BLaER1 treated with 17β-estradiol and CSF1 and Interleukin-3, amounts not matched to agents 10 nM and 100 nM (cell line): ENCODE results near the gene MTUS2.
A peak's percentile ranks its signal among the peaks of the same experiment; 100 is the strongest.

Source experiments
- H3K27ac ChIP-seq, 11 experiments: shearing (Covaris generic); formaldehyde crosslinking; 2 replicates each; pipeline ENCODE4 v1.8.1; 2022
- H3K27me3 ChIP-seq, 11 experiments: shearing (Covaris generic); formaldehyde crosslinking; 2 replicates each; pipeline ENCODE4 v1.8.1; 2022
- H3K36me3 ChIP-seq, 11 experiments: shearing (Covaris generic); formaldehyde crosslinking; 2 replicates each; pipeline ENCODE4 v1.8.1; 2022
- H3K4me1 ChIP-seq, 10 experiments: shearing (Covaris generic); formaldehyde crosslinking; 2 replicates each; pipeline ENCODE4 v1.8.1; 2022
- H3K4me2 ChIP-seq, 11 experiments: shearing (Covaris generic); formaldehyde crosslinking; 2 replicates each; pipeline ENCODE4 v1.8.1; 2022
- H3K4me3 ChIP-seq, 10 experiments: shearing (Covaris generic); formaldehyde crosslinking; 2 replicates each; pipeline ENCODE4 v1.8.1; 2022
- H3K9ac ChIP-seq, 11 experiments: shearing (Covaris generic); formaldehyde crosslinking; 2 replicates each; pipeline ENCODE4 v1.8.1; 2022
- H3K9me3 ChIP-seq, 11 experiments: shearing (Covaris generic); formaldehyde crosslinking; replicated peaks in 1 of 11; 2 replicates each; pipeline ENCODE4 v1.8.1; 2022
- H4K20me1 ChIP-seq, 11 experiments: shearing (Covaris generic); formaldehyde crosslinking; 2 replicates each; pipeline ENCODE4 v1.8.1; 2022
- Cebpa-rat ChIP-seq, 11 experiments: shearing (Covaris generic); IDR thresholded peaks; 2 replicates each; pipeline ENCODE4 v1.8.1; 2022

Gene MTUS2

DNA sequence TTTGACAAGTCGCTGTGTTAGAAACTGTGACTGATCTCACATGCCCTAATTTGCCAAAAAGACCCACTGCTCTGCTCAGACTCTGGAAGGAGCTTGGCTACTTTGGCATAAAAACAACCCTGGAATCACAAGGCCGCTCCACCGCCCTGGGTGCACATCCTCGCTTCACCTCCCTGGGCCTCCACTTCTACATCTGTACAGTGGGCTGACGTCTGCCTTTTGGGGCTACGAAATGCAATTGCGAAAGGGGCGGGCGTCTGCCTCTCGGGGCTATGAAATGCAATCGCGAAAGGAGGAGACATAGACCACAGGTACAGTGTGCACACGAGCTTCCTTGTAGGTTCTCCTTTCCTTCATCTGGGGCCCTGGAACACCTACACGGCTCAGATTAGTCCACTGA lies 701.2 kb downstream of the MTUS2 start:
- TF ChIP-seq Cebpa-rat (IDR thresholded peaks at IDR 0.05) = 0 out of 22 replicates have a peak, but pooled peaks of 1 of the 11 experiments have one; percentile 27
- H3K4me1 ChIP-seq = peaks cover 14 to 36% (median 33%) of the 10 kb centered on the region in 10 experiments
- H3K9me3 ChIP-seq = no peaks in the 10 kb centered on the region
- H3K9ac ChIP-seq = no peak overlapping the region
- no peak overlapping the region for H3K4me2 ChIP-seq
- H3K27ac ChIP-seq = no peak overlapping the region
- H4K20me1 ChIP-seq = peaks cover 0 to 91% (median 32%) of the 10 kb centered on the region in 11 experiments; a peak in 15 of 22 replicates
- H3K4me3 ChIP-seq = no peak overlapping the region
- H3K27me3 ChIP-seq = no peaks in the 10 kb centered on the region
- peaks cover 89 to 100% (median 100%) of the 10 kb centered on the region in 11 experiments for H3K36me3 ChIP-seq

DNA sequence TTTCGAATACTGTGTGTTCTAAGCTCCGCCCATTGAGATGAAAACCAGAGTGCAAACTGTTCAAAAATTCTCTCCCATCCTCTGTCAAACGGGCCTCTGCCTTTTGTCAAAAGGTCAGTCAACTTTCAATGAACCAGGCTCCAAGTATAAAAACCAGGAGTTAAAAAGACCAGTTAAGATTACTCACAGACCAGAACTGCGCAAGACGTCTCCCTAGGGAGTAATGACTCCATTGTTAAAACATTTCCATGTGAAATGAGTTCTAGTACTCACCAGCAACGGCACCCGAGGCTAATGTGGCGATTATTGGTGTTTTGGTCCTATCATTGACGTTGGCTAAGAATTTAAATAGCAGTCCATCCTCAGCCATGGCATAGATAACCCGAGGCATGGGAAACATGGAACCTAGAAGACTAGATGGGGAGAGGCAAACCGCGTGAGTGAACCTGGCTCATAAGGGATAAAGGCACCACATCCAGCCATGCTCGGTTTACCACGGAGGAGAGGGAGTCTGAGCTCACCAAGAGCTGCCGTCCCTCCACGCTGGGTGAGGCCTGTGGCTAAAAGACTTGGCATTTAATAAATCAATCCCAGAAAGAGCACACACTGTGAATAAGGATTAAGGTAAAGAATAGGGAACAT lies 702.0 kb downstream of the MTUS2 start:
- Histone ChIP-seq H3K9me3 (no peaks in the 10 kb centered on the region), H3K4me1 (peaks cover 14 to 36% (median 33%) of the 10 kb centered on the region in 10 experiments), H3K4me2 (no peak overlapping the region), H3K4me3 (no peak overlapping the region), H3K27me3 (no peaks in the 10 kb centered on the region), H3K36me3 (peaks cover 89 to 100% (median 100%) of the 10 kb centered on the region in 11 experiments), H3K9ac (no peak overlapping the region), H4K20me1 (peaks cover 0 to 91% (median 32%) of the 10 kb centered on the region in 11 experiments; a peak in 15 of 22 replicates), H3K27ac (no peak overlapping the region)
- TF ChIP-seq Cebpa-rat (IDR thresholded peaks at IDR 0.05) = no peak

DNA sequence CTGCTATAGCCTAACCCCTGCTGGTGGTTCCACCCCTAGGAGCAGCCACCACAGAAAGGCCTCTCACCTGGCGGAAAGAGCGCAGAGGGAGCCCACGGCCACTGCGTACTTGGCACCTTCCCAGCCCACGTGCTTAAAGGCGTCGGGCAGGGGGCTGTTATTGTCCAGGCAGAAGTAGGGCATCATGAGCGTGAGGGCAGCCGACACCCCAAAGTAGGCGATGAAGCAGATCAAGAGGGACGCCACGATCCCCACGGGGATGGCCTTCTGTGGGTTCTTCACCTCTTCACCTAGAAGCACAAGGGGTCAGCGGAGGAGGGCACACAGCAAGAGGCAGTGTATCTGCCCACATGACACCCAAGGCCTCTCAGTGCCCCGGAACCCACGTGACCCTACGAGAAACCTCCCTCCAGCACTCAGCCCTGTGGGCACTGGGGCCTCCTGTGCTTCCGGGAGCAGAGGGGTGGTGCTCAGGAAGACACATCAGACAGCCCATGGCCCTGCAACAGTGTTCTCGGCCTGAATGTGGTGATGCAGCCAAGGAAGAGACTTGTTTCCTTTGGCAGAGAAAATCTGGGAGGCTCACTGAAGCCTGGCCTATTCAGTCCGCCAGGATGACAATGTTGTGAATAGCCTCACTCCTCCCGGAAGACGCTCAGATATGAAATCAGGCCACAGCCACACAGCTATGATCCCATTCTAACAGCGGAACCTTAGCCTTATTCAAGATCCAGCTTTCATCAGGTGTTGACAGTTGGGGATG lies 703.2 kb downstream of the MTUS2 start:
- peak overlapping the region; percentile 39 to 80 (median 63) for H3K4me2 ChIP-seq
- no peak overlapping the region; a peak in 1 of 20 replicates for H3K4me3 ChIP-seq
- peaks cover 14 to 36% (median 33%) of the 10 kb centered on the region in 10 experiments for H3K4me1 ChIP-seq
- H3K27ac ChIP-seq = peak overlapping the region in 7 of 11 experiments; percentile 5 to 51 (median 39); a peak in 10 of 22 replicates
- no peaks in the 10 kb centered on the region for H3K27me3 ChIP-seq
- H3K9ac ChIP-seq = peak overlapping the region in 1 of 11 experiments; percentile 27; a peak in 1 of 22 replicates
- H3K9me3 ChIP-seq = no peaks in the 10 kb centered on the region
- H4K20me1 ChIP-seq = peaks cover 0 to 100% (median 28%) of the 10 kb centered on the region in 11 experiments; a peak in 16 of 22 replicates
- no peak for TF ChIP-seq Cebpa-rat (IDR thresholded peaks at IDR 0.05)
- H3K36me3 ChIP-seq = peaks cover 89 to 100% (median 100%) of the 10 kb centered on the region in 11 experiments

DNA sequence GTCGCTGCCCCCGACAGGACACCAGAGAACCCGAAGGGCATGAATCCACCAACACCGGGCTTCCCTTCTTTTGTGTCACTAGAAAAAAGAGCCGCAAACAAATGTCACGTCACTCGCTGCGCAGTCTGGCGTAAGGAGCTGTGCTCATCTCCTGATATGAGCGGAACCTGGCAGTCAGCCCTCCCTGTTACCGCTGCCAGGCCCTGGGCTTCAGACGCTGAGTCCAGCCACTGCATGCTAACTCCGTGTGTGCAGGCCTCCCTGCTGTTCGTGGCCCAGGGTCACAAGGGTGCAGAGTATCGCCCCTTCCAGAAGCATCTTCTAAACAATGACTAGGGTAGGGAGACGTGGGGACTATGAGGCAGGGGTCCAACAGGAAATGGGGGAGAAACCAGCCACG lies 704.0 kb downstream of the MTUS2 start:
- H3K36me3 ChIP-seq = peaks cover 89 to 100% (median 100%) of the 10 kb centered on the region in 11 experiments
- H4K20me1 ChIP-seq = peaks cover 0 to 98% (median 21%) of the 10 kb centered on the region in 11 experiments; a peak in 15 of 22 replicates
- H3K4me1 ChIP-seq = peaks cover 14 to 39% (median 34%) of the 10 kb centered on the region in 10 experiments

DNA sequence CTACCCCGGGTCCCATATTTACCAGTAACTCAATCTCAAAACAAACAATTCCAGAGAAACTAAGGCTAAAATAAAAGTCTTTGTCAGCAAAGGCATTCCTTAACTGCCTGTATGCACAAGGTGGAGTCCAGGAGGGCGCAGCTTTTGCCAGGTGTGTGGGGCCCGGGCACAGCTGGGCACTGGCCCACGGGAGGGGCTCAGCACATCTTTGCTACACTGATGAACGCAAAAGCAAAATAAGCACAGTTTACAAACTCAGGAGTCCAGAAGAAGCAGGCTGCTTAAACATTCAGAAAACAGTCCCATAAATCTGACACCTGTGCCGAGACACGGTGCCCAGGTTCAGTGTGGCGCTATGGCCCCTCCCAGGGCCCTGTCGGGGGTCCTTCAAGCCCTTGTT lies 704.5 kb downstream of the MTUS2 start:
- H3K4me2 ChIP-seq = peak overlapping the region in 10 of 11 experiments; percentile 3 to 80 (median 64); a peak in 19 of 22 replicates
- H3K36me3 ChIP-seq = peaks cover 89 to 100% (median 100%) of the 10 kb centered on the region in 11 experiments
- H3K27ac ChIP-seq = peak overlapping the region in 7 of 11 experiments; percentile 14 to 51 (median 33); a peak in 10 of 22 replicates
- peaks cover 0 to 98% (median 21%) of the 10 kb centered on the region in 11 experiments; a peak in 14 of 22 replicates for H4K20me1 ChIP-seq
- TF ChIP-seq Cebpa-rat (IDR thresholded peaks at IDR 0.05) = no peak
- no peaks in the 10 kb centered on the region for H3K27me3 ChIP-seq
- H3K9ac ChIP-seq = peak overlapping the region in 4 of 11 experiments; percentile 10 to 27 (median 18); a peak in 3 of 22 replicates
- H3K4me1 ChIP-seq = peaks cover 14 to 44% (median 34%) of the 10 kb centered on the region in 10 experiments
- peaks cover 0 to 7% (median 0%) of the 10 kb centered on the region in 11 experiments; a peak in 1 of 22 replicates for H3K9me3 ChIP-seq
- H3K4me3 ChIP-seq = no peak overlapping the region

More for the DNA sequence above, 704.0 kb downstream of the MTUS2 start:
- Histone ChIP-seq H3K9me3 (0 out of 22 replicates have a peak, but pooled peaks cover 0 to 2% (median 0%) of the 10 kb centered on the region in 11 experiments), H3K27me3 (no peaks in the 10 kb centered on the region), H3K4me3 (no peak overlapping the region), H3K4me2 (peak overlapping the region; percentile 39 to 80 (median 63); a peak in 21 of 22 replicates), H3K27ac (peak overlapping the region in 7 of 11 experiments; percentile 14 to 51 (median 33); a peak in 11 of 22 replicates), H3K9ac (peak overlapping the region in 4 of 11 experiments; percentile 10 to 27 (median 18); a peak in 5 of 22 replicates)
- TF ChIP-seq Cebpa-rat (IDR thresholded peaks at IDR 0.05) = no peak

DNA sequence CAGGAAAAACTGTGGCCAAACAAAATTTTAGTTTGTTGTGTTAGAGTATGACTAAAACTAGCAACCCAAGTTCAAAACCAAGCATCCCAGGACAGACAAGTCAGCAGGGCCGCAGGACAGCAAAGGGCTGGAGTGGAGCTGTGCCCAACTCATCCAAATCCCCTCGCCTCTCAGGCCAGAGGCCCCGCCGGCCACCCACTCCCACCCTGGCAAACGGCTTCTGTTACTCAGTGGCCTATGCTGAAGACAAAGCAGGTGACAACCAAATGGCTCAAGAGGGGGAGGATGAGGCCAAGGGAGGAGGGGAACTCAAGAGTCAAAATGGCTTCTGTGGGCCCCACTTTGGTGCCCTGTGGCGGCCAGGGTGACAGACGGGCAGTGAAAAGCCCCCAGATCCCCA lies 705.6 kb downstream of the MTUS2 start:
- Histone ChIP-seq H3K9me3 (peaks cover 0 to 7% (median 0%) of the 10 kb centered on the region in 11 experiments; a peak in 1 of 22 replicates), H3K27me3 (no peaks in the 10 kb centered on the region), H3K4me2 (peak overlapping the region in 9 of 11 experiments; percentile 6 to 80 (median 62); a peak in 10 of 22 replicates), H3K27ac (no peak overlapping the region), H3K9ac (no peak overlapping the region), H4K20me1 (peaks cover 0 to 98% (median 23%) of the 10 kb centered on the region in 11 experiments; a peak in 14 of 22 replicates), H3K4me3 (no peak overlapping the region), H3K36me3 (peaks cover 89 to 100% (median 100%) of the 10 kb centered on the region in 11 experiments), H3K4me1 (peaks cover 14 to 44% (median 34%) of the 10 kb centered on the region in 10 experiments)
- TF ChIP-seq Cebpa-rat (IDR thresholded peaks at IDR 0.05) = no peak

DNA sequence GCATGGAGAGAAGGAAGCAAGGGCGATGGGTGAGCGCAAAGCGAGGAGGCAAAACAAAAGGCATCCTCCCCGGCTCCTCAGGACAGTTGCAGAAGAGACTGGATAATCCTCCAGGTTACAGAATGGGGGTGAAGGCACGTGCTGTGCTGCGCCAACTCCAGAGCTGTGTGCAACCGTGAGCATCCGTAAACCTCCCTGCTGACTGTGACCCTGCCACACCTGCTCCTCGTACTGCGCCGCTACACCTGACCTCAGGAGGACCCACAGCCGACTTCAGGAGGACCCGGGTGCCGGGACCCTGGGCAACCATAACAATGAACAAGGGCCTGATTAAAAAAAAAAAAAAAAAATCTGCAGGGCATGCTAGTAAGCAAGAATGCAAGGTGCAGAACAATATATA lies 706.6 kb downstream of the MTUS2 start:
- peaks cover 89 to 100% (median 100%) of the 10 kb centered on the region in 11 experiments for H3K36me3 ChIP-seq
- no peak for TF ChIP-seq Cebpa-rat (IDR thresholded peaks at IDR 0.05)

DNA sequence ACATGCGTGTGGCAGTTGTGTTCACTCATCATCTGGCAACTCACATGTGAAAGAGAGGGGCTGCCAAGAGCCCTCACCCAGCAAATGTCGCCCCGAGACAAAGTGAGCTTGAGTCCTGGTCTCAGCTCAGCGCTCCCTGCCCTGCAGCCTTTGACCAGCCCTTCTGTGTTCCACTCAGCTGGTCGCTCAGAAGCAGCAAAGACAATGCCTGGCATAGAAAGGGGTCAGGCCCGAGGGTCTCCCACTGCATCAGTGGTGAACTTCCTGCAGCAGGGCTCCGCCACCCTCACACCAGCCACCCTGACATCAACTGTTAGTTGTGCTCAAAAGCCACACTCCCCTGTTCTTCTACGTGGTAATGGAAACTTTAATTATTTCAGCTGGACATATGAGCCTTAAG lies 707.4 kb downstream of the MTUS2 start:
- no peak overlapping the region for H3K4me3 ChIP-seq
- no peak overlapping the region for H3K27ac ChIP-seq
- H3K4me2 ChIP-seq = no peak overlapping the region
- H3K4me1 ChIP-seq = peaks cover 14 to 44% (median 34%) of the 10 kb centered on the region in 10 experiments
- H3K27me3 ChIP-seq = no peaks in the 10 kb centered on the region
- peaks cover 0 to 7% (median 0%) of the 10 kb centered on the region in 11 experiments; a peak in 1 of 22 replicates for H3K9me3 ChIP-seq
- H3K9ac ChIP-seq = no peak overlapping the region
- H3K36me3 ChIP-seq = peaks cover 89 to 100% (median 100%) of the 10 kb centered on the region in 11 experiments
- H4K20me1 ChIP-seq = peaks cover 0 to 97% (median 24%) of the 10 kb centered on the region in 11 experiments; a peak in 14 of 22 replicates
- TF ChIP-seq Cebpa-rat (IDR thresholded peaks at IDR 0.05) = no peak

More for the DNA sequence above, 706.6 kb downstream of the MTUS2 start:
- no peak overlapping the region for H3K4me2 ChIP-seq
- peaks cover 0 to 7% (median 0%) of the 10 kb centered on the region in 11 experiments; a peak in 1 of 22 replicates for H3K9me3 ChIP-seq
- H4K20me1 ChIP-seq = peaks cover 0 to 98% (median 24%) of the 10 kb centered on the region in 11 experiments; a peak in 14 of 22 replicates
- no peaks in the 10 kb centered on the region for H3K27me3 ChIP-seq
- H3K4me1 ChIP-seq = peaks cover 14 to 44% (median 34%) of the 10 kb centered on the region in 10 experiments
- no peak overlapping the region for H3K9ac ChIP-seq
- no peak overlapping the region for H3K4me3 ChIP-seq
- no peak overlapping the region for H3K27ac ChIP-seq
